Measurements from ENCODE around the gene VSIG10L2. TPM values are rescaled to one million over a fixed set of nuclear protein-coding genes. Genes with fewer than 3 reads are reported as not detected.

Gene VSIG10L2
- total RNA-seq, 1 experiment from 2014 or later: not detected

- no peak overlapping the region for H3K4me2 ChIP-seq
- no peak overlapping the region for H3K4me3 ChIP-seq
- TF ChIP-seq CTCF (conservative IDR thresholded peaks at IDR 0.05) (no peak), EZH2 (IDR thresholded peaks at IDR 0.05; ENCODE audit: low read depth) (no peak)
- POLR2A ChIA-PET (ENCODE audit: unreplicated experiment): no interaction called here
- no peaks in the 10 kb centered on the region for H3K27me3 ChIP-seq (ENCODE audit: insufficient read depth, low read depth)
- no TSS peak for BruUV-seq (replicated peaks)
- H3K79me2 ChIP-seq (ENCODE audit: low read depth): no peaks in the 10 kb centered on the region
- H3F3A ChIP-seq (ENCODE audit: insufficient read depth, low read depth): no peaks in the 10 kb centered on the region
- H3K9me2 ChIP-seq (ENCODE audit: insufficient read depth): no peaks in the 10 kb centered on the region
- H4K20me1 ChIP-seq (ENCODE audit: insufficient read depth): no peaks in the 10 kb centered on the region
- intact Hi-C loops (cut with micrococcal nuclease; ENCODE audit: unreplicated experiment): no loop called here
- H3K4me1 ChIP-seq (replicated peaks; ENCODE audit: insufficient read depth): no peaks in the 10 kb centered on the region
- H3K9me3 ChIP-seq (ENCODE audit: insufficient read depth, low read depth): no peaks in the 10 kb centered on the region
- CTCF ChIA-PET: no interaction called here
- DNase-seq: no peak
- H3K36me3 ChIP-seq (ENCODE audit: low read depth): no peaks in the 10 kb centered on the region
- H2AFZ ChIP-seq: no peak overlapping the region
- no peak overlapping the region for H3K27ac ChIP-seq
Measured at GRCh38 chr11:125954123-125954944, 8.5 kb downstream of the VSIG10L2 start.

DNA sequence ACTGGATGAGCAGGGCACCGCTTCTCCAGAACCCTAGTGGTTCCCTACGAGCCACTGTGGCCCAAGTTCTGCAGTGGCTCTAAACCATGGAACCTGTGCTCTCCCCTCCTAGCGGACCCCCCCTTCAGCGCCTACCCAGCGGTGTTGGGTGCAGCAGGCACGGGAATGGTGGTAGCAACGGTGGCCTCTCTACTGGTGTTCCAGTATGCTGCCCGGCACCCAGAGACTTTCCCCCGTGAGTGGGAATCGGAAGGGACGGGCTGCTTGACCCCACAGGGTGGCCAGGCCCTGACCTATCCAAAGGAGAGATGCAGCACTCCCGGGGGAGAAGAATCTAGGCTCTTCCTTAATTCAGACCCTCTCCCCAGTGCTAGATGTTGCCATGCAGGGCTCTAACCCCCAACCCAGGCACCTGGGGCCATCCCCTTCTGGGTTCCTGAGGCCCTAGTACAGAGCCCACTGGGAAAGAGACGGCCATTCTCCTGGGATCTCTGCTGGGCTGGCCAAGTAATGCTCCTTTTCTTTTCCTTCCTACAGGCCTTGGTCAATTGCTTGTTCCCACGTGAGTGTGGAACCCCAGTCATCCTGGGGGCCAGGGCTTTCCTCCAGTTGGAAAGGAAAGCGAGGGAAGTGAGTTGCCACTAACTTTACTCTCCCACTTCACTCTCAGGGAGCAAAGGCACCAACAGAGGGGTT lies 9.2 kb downstream of the VSIG10L2 start:
- Histone ChIP-seq H3K9me2 (ENCODE audit: insufficient read depth) (no peaks in the 10 kb centered on the region), H3K4me2 (no peak overlapping the region), H3K4me1 (replicated peaks; ENCODE audit: insufficient read depth) (no peaks in the 10 kb centered on the region), H3K36me3 (ENCODE audit: low read depth) (no peaks in the 10 kb centered on the region), H4K20me1 (ENCODE audit: insufficient read depth) (no peaks in the 10 kb centered on the region), H3K27me3 (ENCODE audit: insufficient read depth, low read depth) (no peaks in the 10 kb centered on the region), H3K9me3 (ENCODE audit: insufficient read depth, low read depth) (no peaks in the 10 kb centered on the region), H3K27ac (no peak overlapping the region), H2AFZ (no peak overlapping the region), H3K4me3 (no peak overlapping the region), H3K79me2 (ENCODE audit: low read depth) (no peaks in the 10 kb centered on the region), H3F3A (ENCODE audit: insufficient read depth, low read depth) (no peaks in the 10 kb centered on the region)
- DNase-seq: no peak
- TF ChIP-seq EZH2 (IDR thresholded peaks at IDR 0.05; ENCODE audit: low read depth) (no peak), CTCF (conservative IDR thresholded peaks at IDR 0.05) (no peak)
- ChIA-PET POLR2A (ENCODE audit: unreplicated experiment) (no interaction called here), CTCF (interaction anchor here (0.8 kb wide), 1 partner anchor 159 kb away, joined by 3 read pairs; no protein-coding TSS in a partner anchor)
- intact Hi-C loops (cut with micrococcal nuclease; ENCODE audit: unreplicated experiment): no loop called here
- BruUV-seq (replicated peaks): no TSS peak

- no peaks in the 10 kb centered on the region for H3F3A ChIP-seq (ENCODE audit: insufficient read depth, low read depth)
- H3K9me3 ChIP-seq (ENCODE audit: insufficient read depth, low read depth): no peaks in the 10 kb centered on the region
- ChIA-PET CTCF (interaction anchor here (0.8 kb wide), 1 partner anchor 158 kb away, joined by 3 read pairs; no protein-coding TSS in a partner anchor), POLR2A (ENCODE audit: unreplicated experiment) (no interaction called here)
- no peak overlapping the region for H3K4me3 ChIP-seq
- DNase-seq: no peak
- H4K20me1 ChIP-seq (ENCODE audit: insufficient read depth): no peaks in the 10 kb centered on the region
- no peaks in the 10 kb centered on the region for H3K79me2 ChIP-seq (ENCODE audit: low read depth)
- no peak overlapping the region for H3K27ac ChIP-seq
- no peak overlapping the region for H3K4me2 ChIP-seq
- H3K36me3 ChIP-seq (ENCODE audit: low read depth): no peaks in the 10 kb centered on the region
- intact Hi-C loops (cut with micrococcal nuclease; ENCODE audit: unreplicated experiment): no loop called here
- no peaks in the 10 kb centered on the region for H3K27me3 ChIP-seq (ENCODE audit: insufficient read depth, low read depth)
- H2AFZ ChIP-seq: no peak overlapping the region
- no peaks in the 10 kb centered on the region for H3K9me2 ChIP-seq (ENCODE audit: insufficient read depth)
- H3K4me1 ChIP-seq (replicated peaks; ENCODE audit: insufficient read depth): no peaks in the 10 kb centered on the region
- BruUV-seq (replicated peaks): no TSS peak
- no peak for TF ChIP-seq EZH2 (IDR thresholded peaks at IDR 0.05; ENCODE audit: low read depth)
- TF ChIP-seq CTCF (conservative IDR thresholded peaks at IDR 0.05): no peak
Measured at GRCh38 chr11:125955856-125956255, 10.0 kb downstream of the VSIG10L2 start.
